OCI-LY7 (cell line): ENCODE results near the gene RRAS. TPM values are rescaled to one million over a fixed set of nuclear protein-coding genes. Genes with fewer than 3 reads are reported as not detected.

Experiments used
- BruUV-seq: library from RNA; stranded (reverse); fragments of 400-500 nt; replicated peaks from 2 replicates; lab custom pipeline; 2021; lab: Mats Ljungman, UMichigan
- CTCF ChIA-PET: fragments of 300-600 bp; sonication (Branson Sonifier 250); formaldehyde crosslinking; loops from one replicate; lab custom pipeline; 2022; ENCODE audit warnings: antibody characterized with exemption; ENCODE audit not compliant: unreplicated experiment; lab: Charles Lee
- POLR2A ChIA-PET: fragments of 300-600 bp; sonication (Branson Sonifier 250); formaldehyde crosslinking; loops from one replicate; lab custom pipeline; 2022; ENCODE audit warnings: antibody characterized with exemption; lab: Charles Lee
- DNase-seq: peaks from one replicate; pipeline ENCODE4 v3.0.0-alpha.2; 2015; ENCODE audit warnings: low spot score
- H2AFZ ChIP-seq: fragments of 200-600 bp; sonication (generic), shearing (Covaris generic); 2 replicates; pipeline ENCODE4 v1.6.1; 2014; ENCODE audit warnings: mild to moderate bottlenecking, antibody characterized with exemption, low read length, moderate library complexity
- H3K27ac ChIP-seq: fragments of 200-600 bp; sonication (generic); 2 replicates; pipeline ENCODE4 v1.5.1; 2014; ENCODE audit warnings: mixed run types, low read depth, mild to moderate bottlenecking, moderate library complexity, low read length, inconsistent platforms; ENCODE audit not compliant: poor library complexity, severe bottlenecking
- H3K36me3 ChIP-seq: fragments of 200-600 bp; sonication (generic); 2 replicates; pipeline ENCODE4 v1.6.1; 2014; ENCODE audit warnings: mild to moderate bottlenecking, antibody characterized with exemption, low read length, moderate library complexity, mixed read lengths; ENCODE audit not compliant: insufficient read depth
- H3K4me1 ChIP-seq: fragments of 200-600 bp; sonication (generic); 2 replicates; pipeline ENCODE4 v1.5.1; 2014; ENCODE audit warnings: mild to moderate bottlenecking, low read length; ENCODE audit not compliant: insufficient read depth, poor library complexity, severe bottlenecking
- H3K4me2 ChIP-seq: fragments of 200-600 bp; sonication (generic); 2 replicates; pipeline ENCODE4 v1.6.1; 2014; ENCODE audit warnings: mild to moderate bottlenecking, low read length
- H3K4me3 ChIP-seq: fragments of 200-600 bp; sonication (generic); 2 replicates; pipeline ENCODE4 v1.5.1; 2014; ENCODE audit warnings: mild to moderate bottlenecking, low read depth, low read length; ENCODE audit not compliant: poor library complexity, severe bottlenecking
- H3K79me2 ChIP-seq: fragments of 200-600 bp; sonication (generic); 2 replicates; pipeline ENCODE4 v1.6.1; 2016; ENCODE audit warnings: low read depth, mild to moderate bottlenecking, low read length, moderate library complexity, mixed read lengths; ENCODE audit not compliant: insufficient read depth
- H3K9me2 ChIP-seq: fragments of 200-600 bp; sonication (generic); 2 replicates; pipeline ENCODE4 v1.6.1; 2016; ENCODE audit warnings: mild to moderate bottlenecking, low read length, mixed read lengths; ENCODE audit not compliant: insufficient read depth
- H3K9me3 ChIP-seq: fragments of 200-600 bp; sonication (generic); 2 replicates; pipeline ENCODE4 v1.6.1; 2014; ENCODE audit warnings: mild to moderate bottlenecking, mixed run types, low read length, mixed read lengths
- H4K20me1 ChIP-seq: fragments of 200-600 bp; sonication (generic); 2 replicates; pipeline ENCODE4 v1.6.1; 2014; ENCODE audit warnings: mild to moderate bottlenecking, antibody characterized with exemption, low read length, moderate library complexity, mixed read lengths; ENCODE audit not compliant: insufficient read depth
- CTCF ChIP-seq: fragments of 200-600 bp; sonication (generic); conservative IDR thresholded peaks from 2 replicates; pipeline ENCODE4 v1.5.1; 2014; ENCODE audit warnings: mild to moderate bottlenecking, antibody characterized with exemption, low read length, moderate library complexity, mixed read lengths
- EZH2phosphoT487 ChIP-seq: fragments of 200-600 bp; sonication (generic); IDR thresholded peaks from 2 replicates; pipeline ENCODE4 v1.6.1; 2018; ENCODE audit warnings: low read depth, borderline replicate concordance, mild to moderate bottlenecking, mixed run types, antibody characterized with exemption, low read length, moderate library complexity, mixed read lengths
- intact Hi-C: fragments of 100-400 bp; cut with micrococcal nuclease; formaldehyde crosslinking; loops from one replicate; pipeline ENCODE4 v1.10.0; 2022; ENCODE audit not compliant: unreplicated experiment
- total RNA-seq, 2 experiments: library from RNA; depleted of rRNA in 1 of 2; stranded (reverse); fragments of >200 nt in 1 of 2; shearing (Covaris generic) in 1 of 2; gene quantifications; 2 replicates each; pipeline ENCODE4 v1.2.3, GENCODE V29; 2014 to 2022

Gene RRAS
- total RNA-seq, 2 experiments from 2014 or later, result 4.7 to 5.5 TPM

GRCh38 chr19:49595819-49596404 is 44.0 kb downstream of the RRAS start:
- intact Hi-C loops, result no loop called here
- POLR2A ChIA-PET, result interaction anchor here (0.7 kb wide), 1 partner anchor 45 kb away, joined by 3 read pairs; no protein-coding TSS in a partner anchor
- no TSS peak for BruUV-seq

GRCh38 chr19:49594993-49595818 is 44.7 kb downstream of the RRAS start:
- ChIA-PET CTCF (no interaction called here), POLR2A (no interaction called here)
- Histone ChIP-seq H3K4me3 (no peak overlapping the region), H3K9me2 (no peaks in the 10 kb centered on the region), H3K4me2 (no peak overlapping the region), H3K27ac (no peak overlapping the region), H2AFZ (no peak overlapping the region), H4K20me1 (peaks cover 8% of the 10 kb centered on the region; the same call in 1 of the 2 replicates), H3K4me1 (peaks cover 8% of the 10 kb centered on the region), H3K9me3 (no peaks in the 10 kb centered on the region), H3K36me3 (peaks cover 64% of the 10 kb centered on the region), H3K79me2 (peaks cover 25% of the 10 kb centered on the region)
- BruUV-seq, result no TSS peak
- intact Hi-C loops, result loop anchor here (5.0 kb wide), 1 partner anchor 282 kb away; the partner anchor contains the start of genes AKT1S1 and TBC1D17
- no peak for DNase-seq
- TF ChIP-seq EZH2phosphoT487 (no peak), CTCF (no peak)

More at GRCh38 chr19:49595819-49596404, 44.0 kb downstream of the RRAS start:
- TF ChIP-seq EZH2phosphoT487 (no peak), CTCF (no peak)
- DNase-seq, result no peak
- H3K9me2 ChIP-seq, result no peaks in the 10 kb centered on the region
- no peak overlapping the region for H3K4me2 ChIP-seq
- no peak overlapping the region for H3K27ac ChIP-seq
- H3K36me3 ChIP-seq, result peaks cover 71% of the 10 kb centered on the region
- H4K20me1 ChIP-seq, result peaks cover 8% of the 10 kb centered on the region; the same call in 1 of the 2 replicates
- CTCF ChIA-PET, result no interaction called here
- H2AFZ ChIP-seq, result no peak overlapping the region
- no peaks in the 10 kb centered on the region for H3K9me3 ChIP-seq
- H3K4me1 ChIP-seq, result peaks cover 8% of the 10 kb centered on the region
- H3K4me3 ChIP-seq, result no peak overlapping the region
- H3K79me2 ChIP-seq, result peaks cover 25% of the 10 kb centered on the region
